HL-60 (cell line): ENCODE results near the gene LMAN2.
"Not testable (repeated sequence)": the region's sequence is repeated elsewhere in the genome, so short reads cannot be mapped to it uniquely, and the experiment has no call there.

Source experiments
- DNase-seq, 2 experiments: peaks; one replicate each; pipeline ENCODE4 v3.0.0-alpha.2; 2010 to 2020; ENCODE audit warnings: low read depth in 1 of 2, low spot score in 1 of 2
- H3K27ac ChIP-seq: fragments of 250-450 bp; sonication (Bioruptor Pico); replicated peaks from 2 replicates; pipeline ENCODE4 v1.5.1; 2020; ENCODE audit warnings: mild to moderate bottlenecking, moderate library complexity
- H3K27me3 ChIP-seq: fragments of 250-450 bp; sonication (Bioruptor Pico); 2 replicates; pipeline ENCODE4 v1.5.1; 2021; ENCODE audit warnings: mild to moderate bottlenecking, moderate library complexity; ENCODE audit not compliant: insufficient read depth, poor library complexity, severe bottlenecking
- H3K4me3 ChIP-seq: replicated peaks from 2 replicates; pipeline ENCODE4 v1.5.1; 2011; ENCODE audit warnings: mild to moderate bottlenecking, control low read depth, low read length; ENCODE audit not compliant: insufficient read depth
- CTCF ChIP-seq: IDR thresholded peaks from one replicate; pipeline ENCODE4 v1.5.1; 2011; ENCODE audit warnings: low read length, control low read depth, inconsistent platforms; ENCODE audit not compliant: insufficient read depth
- GABPA ChIP-seq: IDR thresholded peaks from 2 replicates; pipeline ENCODE4 v1.6.1; 2012; ENCODE audit warnings: low read depth
- POLR2AphosphoS5 ChIP-seq: IDR thresholded peaks from 2 replicates; pipeline ENCODE4 v1.6.1; 2012; ENCODE audit warnings: low read depth
- REST ChIP-seq: IDR thresholded peaks from 2 replicates; pipeline ENCODE4 v1.6.1; 2012; ENCODE audit warnings: low read depth; ENCODE audit not compliant: insufficient replicate concordance
- SPI1 ChIP-seq: IDR thresholded peaks from 2 replicates; pipeline ENCODE4 v1.6.1; 2012; ENCODE audit warnings: low read depth, mild to moderate bottlenecking, borderline replicate concordance

The LMAN2 gene

GRCh38 chr5:177361418-177362291, 10.2 kb upstream of the LMAN2 start:
- H3K27ac ChIP-seq: peak overlapping the region; percentile 7
- no peaks in the 10 kb centered on the region for H3K27me3 ChIP-seq
- TF ChIP-seq SPI1: peak; percentile 39; the same call in 1 of the 2 replicates
- TF ChIP-seq POLR2AphosphoS5: no peak
- no peak overlapping the region for H3K4me3 ChIP-seq
- peak in 1 of 2 experiments; percentile 83 for DNase-seq

GRCh38 chr5:177360740-177361139, 9.3 kb upstream of the LMAN2 start:
- H3K27me3 ChIP-seq, DNase-seq, H3K27ac ChIP-seq, H3K4me3 ChIP-seq: not testable (repeated sequence)

GRCh38 chr5:177359860-177360259, 8.4 kb upstream of the LMAN2 start:
- Histone ChIP-seq H3K27ac (no peak overlapping the region), H3K27me3 (no peaks in the 10 kb centered on the region), H3K4me3 (no peak overlapping the region)
- TF ChIP-seq REST: no peak
- no peak for TF ChIP-seq SPI1
- TF ChIP-seq GABPA: no peak
- TF ChIP-seq CTCF: no peak
- TF ChIP-seq POLR2AphosphoS5: no peak
- no peak for DNase-seq

GRCh38 chr5:177359451-177359851, 8.0 kb upstream of the LMAN2 start:
- TF ChIP-seq REST (no peak), SPI1 (no peak), CTCF (no peak), GABPA (no peak)

GRCh38 chr5:177358370-177358819, 6.9 kb upstream of the LMAN2 start:
- no peak for TF ChIP-seq SPI1
- Histone ChIP-seq H3K27me3 (no peaks in the 10 kb centered on the region), H3K27ac (peak overlapping the region; percentile 96), H3K4me3 (peak overlapping the region; percentile 72)
- no peak for DNase-seq

More at GRCh38 chr5:177359451-177359851, 8.0 kb upstream of the LMAN2 start:
- Histone ChIP-seq H3K27ac (no peak overlapping the region), H3K27me3 (no peaks in the 10 kb centered on the region), H3K4me3 (no peak overlapping the region)
- DNase-seq: no peak
